A673 (cell line): ENCODE results near the gene NUP93.

Source experiments
- EZH2 ChIP-seq: fragments of 200-600 bp; sonication (generic); IDR thresholded peaks from 2 replicates; pipeline ENCODE4 v1.6.1; 2017; ENCODE audit warnings: borderline replicate concordance, low read depth, mild to moderate bottlenecking, mixed read lengths, antibody characterized with exemption, low read length; ENCODE audit not compliant: poor library complexity, severe bottlenecking
- TF ChIP-seq, protein P1 (sequence below): fragments of 300-800, 200-600 bp; sonication (generic); conservative IDR thresholded peaks from 2 replicates; pipeline ENCODE4 v1.5.1; 2017; ENCODE audit warnings: low read depth, mild to moderate bottlenecking, antibody characterized with exemption, low read length, moderate library complexity, mixed read lengths

- TF ChIP-seq, protein P1, sequence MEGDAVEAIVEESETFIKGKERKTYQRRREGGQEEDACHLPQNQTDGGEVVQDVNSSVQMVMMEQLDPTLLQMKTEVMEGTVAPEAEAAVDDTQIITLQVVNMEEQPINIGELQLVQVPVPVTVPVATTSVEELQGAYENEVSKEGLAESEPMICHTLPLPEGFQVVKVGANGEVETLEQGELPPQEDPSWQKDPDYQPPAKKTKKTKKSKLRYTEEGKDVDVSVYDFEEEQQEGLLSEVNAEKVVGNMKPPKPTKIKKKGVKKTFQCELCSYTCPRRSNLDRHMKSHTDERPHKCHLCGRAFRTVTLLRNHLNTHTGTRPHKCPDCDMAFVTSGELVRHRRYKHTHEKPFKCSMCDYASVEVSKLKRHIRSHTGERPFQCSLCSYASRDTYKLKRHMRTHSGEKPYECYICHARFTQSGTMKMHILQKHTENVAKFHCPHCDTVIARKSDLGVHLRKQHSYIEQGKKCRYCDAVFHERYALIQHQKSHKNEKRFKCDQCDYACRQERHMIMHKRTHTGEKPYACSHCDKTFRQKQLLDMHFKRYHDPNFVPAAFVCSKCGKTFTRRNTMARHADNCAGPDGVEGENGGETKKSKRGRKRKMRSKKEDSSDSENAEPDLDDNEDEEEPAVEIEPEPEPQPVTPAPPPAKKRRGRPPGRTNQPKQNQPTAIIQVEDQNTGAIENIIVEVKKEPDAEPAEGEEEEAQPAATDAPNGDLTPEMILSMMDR, result no peak
- no peak for TF ChIP-seq EZH2
Measured at GRCh38 chr16:56787167-56787566, 57.2 kb downstream of the NUP93 start.
